GM12874 (cell line): ENCODE data around the gene WNT3A.

Experiments
- CTCF ChIP-seq: IDR thresholded peaks from 2 replicates; pipeline ENCODE4 v1.5.1; 2011; ENCODE audit warnings: low read depth, mild to moderate bottlenecking, control low read depth, low read length, moderate library complexity; ENCODE audit not compliant: insufficient read depth

Gene WNT3A

GRCh38 chr1:228081578-228082213 is 74.9 kb downstream of the WNT3A start:
- no peak for TF ChIP-seq CTCF

- TF ChIP-seq CTCF, result no peak
Measured at GRCh38 chr1:228082214-228082917, 75.6 kb downstream of the WNT3A start, which contains the start of gene ARF1. Gene ARF1 (plus strand): TSS chr1:228082708. CDS start chr1:228097115, 14,407 bp downstream.

GRCh38 chr1:228082918-228083870 is 76.4 kb downstream of the WNT3A start:
- TF ChIP-seq CTCF, result no peak

GRCh38 chr1:228083871-228084278 is 77.1 kb downstream of the WNT3A start:
- no peak for TF ChIP-seq CTCF

- TF ChIP-seq CTCF, result no peak
Measured at GRCh38 chr1:228084325-228084724, 77.5 kb downstream of the WNT3A start.

GRCh38 chr1:228084797-228085196 is 78.0 kb downstream of the WNT3A start:
- TF ChIP-seq CTCF, result no peak
